Measurements from ENCODE around the gene CTNNAL1.

CTNNAL1 gene

DNA sequence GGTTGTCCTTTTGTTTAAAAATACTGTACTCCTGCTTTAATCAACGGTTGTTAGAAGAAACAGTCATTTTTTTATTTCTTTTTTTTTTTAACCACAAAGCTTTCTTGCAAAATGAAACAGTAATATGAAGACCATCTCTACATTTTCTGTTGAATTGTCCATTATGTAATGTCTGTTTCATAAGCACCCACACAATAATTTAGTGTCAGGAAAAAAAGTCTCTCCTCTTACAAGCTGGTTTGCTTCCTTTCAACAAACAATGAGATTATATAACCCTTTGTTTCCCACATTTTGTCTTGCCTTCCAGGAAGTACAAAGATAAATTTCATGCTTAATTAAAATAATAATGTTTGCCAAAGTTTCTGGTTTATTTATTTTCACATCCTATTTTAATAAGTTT, 16.7 kb downstream of the CTNNAL1 start:
- no peak for DNase-seq (ENCODE audit: low read depth)
- TF ChIP-seq, protein P1, sequence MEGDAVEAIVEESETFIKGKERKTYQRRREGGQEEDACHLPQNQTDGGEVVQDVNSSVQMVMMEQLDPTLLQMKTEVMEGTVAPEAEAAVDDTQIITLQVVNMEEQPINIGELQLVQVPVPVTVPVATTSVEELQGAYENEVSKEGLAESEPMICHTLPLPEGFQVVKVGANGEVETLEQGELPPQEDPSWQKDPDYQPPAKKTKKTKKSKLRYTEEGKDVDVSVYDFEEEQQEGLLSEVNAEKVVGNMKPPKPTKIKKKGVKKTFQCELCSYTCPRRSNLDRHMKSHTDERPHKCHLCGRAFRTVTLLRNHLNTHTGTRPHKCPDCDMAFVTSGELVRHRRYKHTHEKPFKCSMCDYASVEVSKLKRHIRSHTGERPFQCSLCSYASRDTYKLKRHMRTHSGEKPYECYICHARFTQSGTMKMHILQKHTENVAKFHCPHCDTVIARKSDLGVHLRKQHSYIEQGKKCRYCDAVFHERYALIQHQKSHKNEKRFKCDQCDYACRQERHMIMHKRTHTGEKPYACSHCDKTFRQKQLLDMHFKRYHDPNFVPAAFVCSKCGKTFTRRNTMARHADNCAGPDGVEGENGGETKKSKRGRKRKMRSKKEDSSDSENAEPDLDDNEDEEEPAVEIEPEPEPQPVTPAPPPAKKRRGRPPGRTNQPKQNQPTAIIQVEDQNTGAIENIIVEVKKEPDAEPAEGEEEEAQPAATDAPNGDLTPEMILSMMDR (IDR thresholded peaks at IDR 0.05; ENCODE audit: insufficient read depth, low read depth, low read length, missing control alignments) = no peak
- no peak overlapping the region for H3K4me3 ChIP-seq (ENCODE audit: low read depth, low read length)

DNA sequence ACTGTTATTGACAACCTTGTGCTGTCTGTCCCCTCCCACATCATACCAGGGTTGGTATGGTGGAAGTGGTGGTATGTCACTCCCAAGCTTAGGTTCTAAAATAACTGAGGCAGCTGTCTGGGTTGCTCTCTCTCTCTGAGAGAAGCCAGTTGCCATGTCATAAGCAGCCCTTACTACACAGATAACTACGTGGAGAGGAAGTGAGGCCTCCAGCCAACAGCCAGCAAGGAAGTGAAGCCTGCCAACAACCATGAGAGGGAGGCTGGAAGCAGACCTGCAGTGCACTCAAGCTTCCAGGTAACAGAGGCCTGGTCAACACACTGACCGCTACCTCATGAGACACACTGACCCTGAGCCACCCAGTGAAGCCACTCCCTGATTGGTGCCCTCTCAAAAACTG, 18.6 kb downstream of the CTNNAL1 start:
- H3K4me3 ChIP-seq (ENCODE audit: low read depth, low read length) = no peak overlapping the region
- TF ChIP-seq, protein P1 (IDR thresholded peaks at IDR 0.05; ENCODE audit: insufficient read depth, low read depth, low read length, missing control alignments) = no peak
- peak; percentile 36 for DNase-seq (ENCODE audit: low read depth)

DNA sequence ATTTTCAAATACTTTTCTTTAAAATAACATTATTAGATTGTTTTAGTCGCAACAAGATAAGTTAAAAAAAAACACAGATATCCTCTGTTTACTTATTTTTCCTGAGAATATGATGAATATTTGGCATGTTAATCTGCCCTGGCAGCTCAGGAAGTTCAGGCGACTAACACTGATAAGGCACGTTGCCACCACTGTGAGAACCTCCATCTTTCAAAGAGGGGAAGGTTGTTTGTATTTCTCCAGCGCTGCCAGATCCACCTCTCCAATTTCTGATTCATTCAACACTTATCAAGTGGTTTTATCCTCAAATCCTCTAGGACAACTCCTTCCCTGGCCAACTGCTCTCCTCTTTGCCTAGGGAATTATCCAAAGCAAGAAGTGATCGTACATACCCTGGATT, 21.8 kb downstream of the CTNNAL1 start:
- no peak for DNase-seq (ENCODE audit: low read depth)
- TF ChIP-seq, protein P1 (IDR thresholded peaks at IDR 0.05; ENCODE audit: insufficient read depth, low read depth, low read length, missing control alignments) = no peak
- no peak overlapping the region for H3K4me3 ChIP-seq (ENCODE audit: low read depth, low read length)

DNA sequence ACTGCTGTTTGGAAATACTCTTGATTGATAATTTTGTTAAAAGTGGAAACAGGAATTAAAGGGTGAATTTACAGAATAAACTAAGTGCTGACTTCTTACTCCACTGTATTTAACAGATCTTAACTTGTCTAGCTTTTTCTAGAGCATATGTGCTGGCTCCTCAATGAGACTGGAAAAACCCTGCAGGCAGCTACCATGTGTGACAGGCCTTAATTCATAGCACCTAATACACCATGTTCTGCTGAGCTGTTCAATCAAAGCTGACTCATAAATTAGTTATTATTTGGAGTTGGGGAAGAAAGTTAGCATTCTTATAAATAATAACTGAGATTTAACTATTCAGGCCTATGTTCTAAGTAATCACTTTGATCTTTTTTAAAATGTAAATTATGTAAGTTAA, 29.4 kb downstream of the CTNNAL1 start:
- TF ChIP-seq, protein P1 (IDR thresholded peaks at IDR 0.05; ENCODE audit: insufficient read depth, low read depth, low read length, missing control alignments) = no peak

DNA sequence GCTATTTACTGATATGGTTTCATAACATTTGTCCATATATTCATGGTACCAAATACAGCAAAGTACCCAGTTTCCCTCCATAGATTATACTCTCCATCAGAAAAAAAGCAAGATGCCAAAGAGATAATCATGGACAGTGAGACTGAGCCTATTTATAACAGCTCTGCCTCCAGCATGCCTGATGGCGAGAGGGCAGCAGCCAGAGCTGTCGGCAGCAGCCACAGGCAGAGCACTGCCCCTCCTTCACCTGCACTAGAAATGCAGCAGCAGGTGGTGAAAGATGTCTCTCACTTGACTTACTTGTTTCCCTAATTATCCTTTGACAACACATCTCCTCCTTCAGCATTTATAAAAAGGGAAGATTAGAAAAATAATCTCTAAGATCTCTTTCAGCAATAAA, 32.4 kb downstream of the CTNNAL1 start:
- H3K4me3 ChIP-seq (ENCODE audit: low read depth, low read length) = no peak overlapping the region
- no peak for DNase-seq (ENCODE audit: low read depth)
- TF ChIP-seq, protein P1 (IDR thresholded peaks at IDR 0.05; ENCODE audit: insufficient read depth, low read depth, low read length, missing control alignments) = no peak

More for the DNA sequence above, 29.4 kb downstream of the CTNNAL1 start:
- H3K4me3 ChIP-seq (ENCODE audit: low read depth, low read length) = no peak overlapping the region
- DNase-seq (ENCODE audit: low read depth) = no peak

DNA sequence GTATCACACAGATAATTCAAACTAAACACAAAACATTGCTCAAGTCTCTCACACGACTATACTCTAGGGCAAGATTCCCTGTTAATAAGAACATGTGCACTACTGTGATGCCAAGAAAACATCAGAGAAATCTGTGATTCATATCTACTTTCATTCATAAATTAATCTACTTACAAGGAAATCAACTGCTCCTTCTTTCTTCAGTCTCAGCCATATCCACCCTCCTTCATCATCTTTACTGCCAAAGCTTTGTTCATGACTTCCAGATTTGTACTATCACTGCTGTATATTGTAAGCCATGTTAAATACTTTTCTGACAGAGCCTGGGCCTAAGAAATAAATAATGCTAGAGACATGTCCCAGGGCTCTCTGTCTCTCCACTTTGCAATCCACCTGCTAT, 35.1 kb downstream of the CTNNAL1 start:
- TF ChIP-seq, protein P1 (IDR thresholded peaks at IDR 0.05; ENCODE audit: insufficient read depth, low read depth, low read length, missing control alignments) = no peak
- no peak for DNase-seq (ENCODE audit: low read depth)

DNA sequence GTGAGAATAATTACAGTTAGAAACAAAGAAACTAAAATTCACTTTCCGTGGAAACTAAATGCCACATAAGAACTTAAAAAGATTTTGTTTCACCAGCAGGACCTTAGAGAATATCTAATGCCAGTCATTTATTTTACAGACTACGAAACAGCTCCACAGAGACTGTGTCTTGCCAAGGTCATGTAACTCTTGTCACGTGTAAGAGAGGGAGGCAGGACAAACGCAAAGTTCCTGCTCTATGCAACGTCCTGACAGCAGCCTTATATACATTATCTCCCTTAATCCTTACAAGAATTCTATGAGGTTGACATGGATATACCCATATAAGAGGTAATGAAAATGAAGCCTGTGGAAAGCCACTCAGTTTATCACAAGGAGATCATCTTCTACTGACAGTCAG, 39.4 kb downstream of the CTNNAL1 start:
- no peak for DNase-seq (ENCODE audit: low read depth)
- H3K4me3 ChIP-seq (ENCODE audit: low read depth, low read length) = no peak overlapping the region
- TF ChIP-seq, protein P1 (IDR thresholded peaks at IDR 0.05; ENCODE audit: insufficient read depth, low read depth, low read length, missing control alignments) = no peak

More for the DNA sequence above, 35.1 kb downstream of the CTNNAL1 start:
- H3K4me3 ChIP-seq (ENCODE audit: low read depth, low read length) = no peak overlapping the region

All from GM12865 (cell line).